H9 (cell line): ENCODE data around the gene SH3RF3. TPM values are rescaled to one million over a fixed set of nuclear protein-coding genes. Genes with fewer than 3 reads are reported as not detected.

ENCODE experiments used
- DNase-seq: peaks from one replicate; pipeline ENCODE4 v3.0.0-alpha.2; 2017
- H2AFZ ChIP-seq: one replicate; pipeline ENCODE4 v1.6.1; 2013; ENCODE audit warnings: mild to moderate bottlenecking, low read length, control low read depth, moderate library complexity
- H2AK5ac ChIP-seq: 2 replicates; pipeline ENCODE4 v1.6.1; 2013; ENCODE audit warnings: low read length, control low read depth, mixed read lengths; ENCODE audit not compliant: insufficient read length
- H2BK120ac ChIP-seq: one replicate; pipeline ENCODE4 v1.6.1; 2013; ENCODE audit warnings: low read depth, mild to moderate bottlenecking, low read length, control low read depth, inconsistent platforms; ENCODE audit not compliant: poor library complexity, severe bottlenecking
- H2BK12ac ChIP-seq: 2 replicates; pipeline ENCODE4 v1.6.1; 2013; ENCODE audit warnings: low read length, control low read depth, mixed read lengths, low read depth; ENCODE audit not compliant: insufficient read length
- H2BK15ac ChIP-seq: 2 replicates; pipeline ENCODE4 v1.6.1; 2013; ENCODE audit warnings: low read depth, low read length, control low read depth
- H2BK20ac ChIP-seq: one replicate; pipeline ENCODE4 v1.6.1; 2013; ENCODE audit warnings: low read depth, mild to moderate bottlenecking, low read length, control low read depth, inconsistent platforms; ENCODE audit not compliant: poor library complexity, severe bottlenecking
- H2BK5ac ChIP-seq: 2 replicates; pipeline ENCODE4 v1.6.1; 2013; ENCODE audit warnings: low read length, control low read depth, mixed read lengths; ENCODE audit not compliant: insufficient read length
- H3K14ac ChIP-seq: 2 replicates; pipeline ENCODE4 v1.6.1; 2013; ENCODE audit warnings: low read length, control low read depth; ENCODE audit not compliant: insufficient read depth
- H3K18ac ChIP-seq: 2 replicates; pipeline ENCODE4 v1.6.1; 2013; ENCODE audit warnings: low read depth, mild to moderate bottlenecking, mixed read lengths, low read length, control low read depth; ENCODE audit not compliant: insufficient read length
- H3K23ac ChIP-seq: 2 replicates; pipeline ENCODE4 v1.6.1; 2013; ENCODE audit warnings: low read length, control low read depth, mixed read lengths, low read depth; ENCODE audit not compliant: insufficient read length
- H3K23me2 ChIP-seq: 2 replicates; pipeline ENCODE4 v1.6.1; 2013; ENCODE audit warnings: low read depth, mild to moderate bottlenecking, mixed read lengths, low read length, control low read depth; ENCODE audit not compliant: insufficient read length, poor library complexity, severe bottlenecking
- H3K27ac ChIP-seq: 2 replicates; pipeline ENCODE4 v1.5.1; 2013; ENCODE audit warnings: low read length, control low read depth, mixed read lengths, low read depth; ENCODE audit not compliant: insufficient read length
- H3K27me3 ChIP-seq: 2 replicates; pipeline ENCODE4 v1.6.1; 2013; ENCODE audit warnings: low read length, control low read depth, inconsistent platforms; ENCODE audit not compliant: insufficient read depth
- H3K4ac ChIP-seq: 2 replicates; pipeline ENCODE4 v1.6.1; 2013; ENCODE audit warnings: low read depth, mild to moderate bottlenecking, control low read depth, inconsistent platforms, low read length, moderate library complexity
- H3K4me1 ChIP-seq: 2 replicates; pipeline ENCODE4 v1.6.1; 2013; ENCODE audit warnings: low read length, control low read depth, inconsistent platforms; ENCODE audit not compliant: insufficient read depth
- H3K4me2 ChIP-seq: 2 replicates; pipeline ENCODE4 v1.6.1; 2013; ENCODE audit warnings: low read length, control low read depth, mixed read lengths; ENCODE audit not compliant: insufficient read length, insufficient read depth
- H3K56ac ChIP-seq: 2 replicates; pipeline ENCODE4 v1.6.1; 2013; ENCODE audit warnings: low read depth, mild to moderate bottlenecking, mixed read lengths, low read length, control low read depth; ENCODE audit not compliant: insufficient read length
- H3K79me1 ChIP-seq: 2 replicates; pipeline ENCODE4 v1.6.1; 2013; ENCODE audit warnings: low read depth, mild to moderate bottlenecking, moderate library complexity, low read length, control low read depth, inconsistent platforms; ENCODE audit not compliant: insufficient read depth, poor library complexity, severe bottlenecking
- H3K79me2 ChIP-seq: 2 replicates; pipeline ENCODE4 v1.6.1; 2013; ENCODE audit warnings: low read length, control low read depth, inconsistent platforms; ENCODE audit not compliant: insufficient read depth
- H3K9ac ChIP-seq: 2 replicates; pipeline ENCODE4 v1.6.1; 2013; ENCODE audit warnings: low read length, control low read depth, mixed read lengths; ENCODE audit not compliant: insufficient read length; ENCODE audit errors: extremely low read depth
- H3K9me3 ChIP-seq: one replicate; pipeline ENCODE4 v1.6.1; 2013; ENCODE audit warnings: low read depth, low read length, inconsistent platforms; ENCODE audit not compliant: control insufficient read depth
- H3T11ph ChIP-seq: one replicate; pipeline ENCODE4 v1.6.1; 2013; ENCODE audit warnings: mild to moderate bottlenecking, low read length, control low read depth, inconsistent platforms
- H4K20me1 ChIP-seq: one replicate; pipeline ENCODE4 v1.6.1; 2013; ENCODE audit not compliant: control insufficient read depth, insufficient read length, insufficient read depth
- H4K5ac ChIP-seq: 2 replicates; pipeline ENCODE4 v1.6.1; 2013; ENCODE audit warnings: low read depth, mild to moderate bottlenecking, mixed read lengths, low read length, control low read depth; ENCODE audit not compliant: insufficient read length
- H4K8ac ChIP-seq: replicated peaks from 2 replicates; pipeline ENCODE4 v1.6.1; 2013; ENCODE audit warnings: low read length, control low read depth, mixed read lengths, low read depth; ENCODE audit not compliant: insufficient read length
- H4K91ac ChIP-seq: 2 replicates; pipeline ENCODE4 v1.6.1; 2013; ENCODE audit warnings: low read depth, mild to moderate bottlenecking, moderate library complexity, mixed read lengths, low read length, control low read depth; ENCODE audit not compliant: insufficient read length
- H3K27ac Mint-ChIP-seq, 3 experiments: 2 replicates in 2 of 3; 3 replicates in 1 of 3; pipeline ENCODE4 v1.8.0; 2020 to 2021; ENCODE audit warnings: mixed read lengths in 3 of 3, mild to moderate bottlenecking in 1 of 3, moderate library complexity in 1 of 3
- H3K27me3 Mint-ChIP-seq: 2 replicates; pipeline ENCODE4 v1.8.0; 2021; ENCODE audit warnings: low read depth, mild to moderate bottlenecking, moderate library complexity, mixed read lengths
- H3K36me3 Mint-ChIP-seq, 3 experiments: 2 replicates in 2 of 3; 3 replicates in 1 of 3; pipeline ENCODE4 v1.8.0; 2020 to 2021; ENCODE audit warnings: low read depth in 3 of 3, mixed read lengths in 3 of 3; ENCODE audit not compliant: insufficient read depth in 1 of 3
- H3K4me1 Mint-ChIP-seq, 2 experiments: 2 replicates each; pipeline ENCODE4 v1.8.0; 2020; ENCODE audit warnings: mixed read lengths in 2 of 2
- H3K4me3 Mint-ChIP-seq, 2 experiments: 2 replicates in 1 of 2; 3 replicates in 1 of 2; pipeline ENCODE4 v1.8.0; 2020 to 2021; ENCODE audit warnings: mild to moderate bottlenecking in 2 of 2, mixed read lengths in 2 of 2, moderate library complexity in 1 of 2
- H3K9me3 Mint-ChIP-seq, 2 experiments: 2 replicates in 1 of 2; 3 replicates in 1 of 2; pipeline ENCODE4 v1.8.0; 2020; ENCODE audit warnings: mild to moderate bottlenecking in 2 of 2, mixed read lengths in 2 of 2, moderate library complexity in 1 of 2
- CTCF ChIP-seq: fragments of 200-600 bp; sonication (generic); conservative IDR thresholded peaks from 3 replicates; pipeline ENCODE4 v1.8.0; 2021; ENCODE audit warnings: antibody characterized with exemption, mild to moderate bottlenecking
- WGBS: extraction: QIAGEN DNeasy Blood & Tissue Kit; methylation state at CpG from one replicate; pipeline ENCODE4 v1.1.7; 2013; ENCODE audit warnings: missing lambda C conversion rate, low lambda C conversion rate, mixed read lengths; ENCODE audit not compliant: insufficient read length; ENCODE audit errors: extremely low coverage; 5-methylcytosine and 5-hydroxymethylcytosine counted together
- total RNA-seq: library from RNA; stranded (reverse); gene quantifications from 2 replicates; pipeline ENCODE4 v1.2.1, GENCODE V29; 2021

Gene SH3RF3
- total RNA-seq, 1 experiment from 2014 or later: 0.46 TPM

- Mint-ChIP-seq H3K4me1 (no peaks in the 10 kb centered on the region), H3K9me3 (no peaks in the 10 kb centered on the region), H3K27ac (no peak overlapping the region; a peak in 1 of 7 replicates), H3K4me3 (no peak overlapping the region), H3K36me3 (no peaks in the 10 kb centered on the region), H3K27me3 (no peaks in the 10 kb centered on the region; the same call in 1 of the 2 replicates)
- no peak for DNase-seq
- Histone ChIP-seq H2BK20ac (no peak overlapping the region), H2AFZ (no peak overlapping the region), H3K23me2 (no peaks in the 10 kb centered on the region), H3K9ac (no peak overlapping the region), H3T11ph (no peak overlapping the region), H2BK5ac (no peak overlapping the region), H4K8ac (no peak overlapping the region), H3K27ac (no peak overlapping the region), H4K5ac (no peak overlapping the region), H3K79me2 (no peaks in the 10 kb centered on the region), H3K79me1 (no peaks in the 10 kb centered on the region), H2BK12ac (no peak overlapping the region), H3K27me3 (no peaks in the 10 kb centered on the region), H3K4me1 (no peaks in the 10 kb centered on the region), H3K23ac (no peak overlapping the region), H4K91ac (no peak overlapping the region), H2BK15ac (no peak overlapping the region), H3K18ac (no peak overlapping the region), H3K4ac (no peak overlapping the region), H3K14ac (no peak overlapping the region), H3K4me2 (no peak overlapping the region), H3K9me3 (no peaks in the 10 kb centered on the region), H2BK120ac (no peak overlapping the region), H2AK5ac (no peak overlapping the region), H4K20me1 (no peaks in the 10 kb centered on the region), H3K56ac (no peak overlapping the region)
- no CpG with 5 or more reads among the region's 6 CpGs for WGBS
- TF ChIP-seq CTCF: no peak
These were observed 330.5 kb downstream of the SH3RF3 start for GRCh38 chr2:109459485-109459884.
